ENCODE results near the gene GNPTAB.
"Not testable (repeated sequence)": the region's sequence is repeated elsewhere in the genome, so short reads cannot be mapped to it uniquely, and the experiment has no call there.

Gene GNPTAB

GRCh38 chr12:101830367-101831325 is at the start of gene GNPTAB:
TSS of gene GNPTAB (minus strand) at chr12:101830959. CDS start at chr12:101830675, 284 bp downstream.
- peak; percentile 91 to 93 for DNase-seq (ENCODE audit: extremely low read depth in 1 of 2, low read depth in 1 of 2)

- DNase-seq (ENCODE audit: extremely low read depth in 1 of 2, low read depth in 1 of 2), result no peak
Observed at GRCh38 chr12:101878243-101878821, 47.6 kb upstream of the GNPTAB start.

- no peak for DNase-seq (ENCODE audit: extremely low read depth in 1 of 2, low read depth in 1 of 2)
Observed at GRCh38 chr12:101877806-101878242, 47.1 kb upstream of the GNPTAB start.

GRCh38 chr12:101876861-101877805 is 46.4 kb upstream of the GNPTAB start, which contains the start of gene DRAM1:
TSS of gene DRAM1 (plus strand) at chr12:101877580. CDS start at chr12:101877790, 210 bp downstream.
- peak; percentile 70 to 73 for DNase-seq (ENCODE audit: extremely low read depth in 1 of 2, low read depth in 1 of 2)

GRCh38 chr12:101876322-101876860 is 45.6 kb upstream of the GNPTAB start:
- no peak for DNase-seq (ENCODE audit: extremely low read depth in 1 of 2, low read depth in 1 of 2)

GRCh38 chr12:101875162-101875561 is 44.4 kb upstream of the GNPTAB start:
- DNase-seq (ENCODE audit: extremely low read depth in 1 of 2, low read depth in 1 of 2), result no peak

- DNase-seq (ENCODE audit: extremely low read depth in 1 of 2, low read depth in 1 of 2), result no peak
Observed at GRCh38 chr12:101870925-101871324, 40.2 kb upstream of the GNPTAB start.

GRCh38 chr12:101867619-101868018 is 36.9 kb upstream of the GNPTAB start:
- DNase-seq (ENCODE audit: extremely low read depth in 1 of 2, low read depth in 1 of 2), result not testable (repeated sequence)

- no peak for DNase-seq (ENCODE audit: extremely low read depth in 1 of 2, low read depth in 1 of 2)
Observed at GRCh38 chr12:101866615-101867373, 36.0 kb upstream of the GNPTAB start.

GRCh38 chr12:101863981-101864380 is 33.2 kb upstream of the GNPTAB start:
- no peak for DNase-seq (ENCODE audit: extremely low read depth in 1 of 2, low read depth in 1 of 2)

GRCh38 chr12:101862245-101862644 is 31.5 kb upstream of the GNPTAB start:
- DNase-seq (ENCODE audit: extremely low read depth in 1 of 2, low read depth in 1 of 2), result no peak

- not testable (repeated sequence) for DNase-seq (ENCODE audit: extremely low read depth in 1 of 2, low read depth in 1 of 2)
Observed at GRCh38 chr12:101861688-101862087, 30.9 kb upstream of the GNPTAB start.

- no peak for DNase-seq (ENCODE audit: extremely low read depth in 1 of 2, low read depth in 1 of 2)
Observed at GRCh38 chr12:101859664-101860607, 29.2 kb upstream of the GNPTAB start.

GRCh38 chr12:101858361-101858760 is 27.6 kb upstream of the GNPTAB start:
- no peak for DNase-seq (ENCODE audit: extremely low read depth in 1 of 2, low read depth in 1 of 2)

- no peak for DNase-seq (ENCODE audit: extremely low read depth in 1 of 2, low read depth in 1 of 2)
Observed at GRCh38 chr12:101857043-101857558, 26.3 kb upstream of the GNPTAB start.

- not testable (repeated sequence) for DNase-seq (ENCODE audit: extremely low read depth in 1 of 2, low read depth in 1 of 2)
Observed at GRCh38 chr12:101856614-101857013, 25.9 kb upstream of the GNPTAB start.

- DNase-seq (ENCODE audit: extremely low read depth in 1 of 2, low read depth in 1 of 2), result no peak
Observed at GRCh38 chr12:101855976-101856375, 25.2 kb upstream of the GNPTAB start.

GRCh38 chr12:101855364-101855884 is 24.7 kb upstream of the GNPTAB start:
- DNase-seq (ENCODE audit: extremely low read depth in 1 of 2, low read depth in 1 of 2), result no peak
